CD14-positive monocyte (primary cell): ENCODE data around the gene MYO1E. TPM values are rescaled to one million over a fixed set of nuclear protein-coding genes. Genes with fewer than 3 reads are reported as not detected.

Experiments
- DNase-seq, 3 donors: peaks; one replicate each; pipeline ENCODE4 v3.0.0-alpha.2; 2011 to 2022
- H2AFZ ChIP-seq: 2 replicates; pipeline ENCODE4 v1.6.0; 2012; ENCODE audit warnings: mild to moderate bottlenecking, low read depth, low read length, inconsistent platforms; ENCODE audit not compliant: insufficient read depth, poor library complexity, severe bottlenecking
- H3K27ac ChIP-seq, 2 donors: 1 replicate in 1 of 2; 2 replicates in 1 of 2; pipeline ENCODE4 v1.5.1; 2012 to 2013; ENCODE audit warnings: low read length in 2 of 2, control low read depth in 1 of 2, inconsistent platforms in 1 of 2, low read depth in 1 of 2, mild to moderate bottlenecking in 1 of 2
- H3K27me3 ChIP-seq, 2 donors: one replicate each; pipeline versions ENCODE4 v1.6.0 to v1.6.1; 2011 to 2013; ENCODE audit warnings: low read length in 2 of 2; ENCODE audit not compliant: control insufficient read depth in 2 of 2, insufficient read depth in 2 of 2
- H3K36me3 ChIP-seq, 2 donors: replicated peaks in 1 of 2; 1 replicate in 1 of 2; 2 replicates in 1 of 2; pipeline versions ENCODE4 v1.5.1 to v1.6.1; 2012 to 2013; ENCODE audit warnings: low read length in 2 of 2, control low read depth in 1 of 2, inconsistent platforms in 1 of 2, mild to moderate bottlenecking in 1 of 2; ENCODE audit not compliant: insufficient read depth in 2 of 2, control insufficient read depth in 1 of 2
- H3K4me1 ChIP-seq, 2 donors: 1 replicate in 1 of 2; 2 replicates in 1 of 2; pipeline versions ENCODE4 v1.5.1 to v1.6.1; 2012 to 2013; ENCODE audit warnings: low read length in 2 of 2, control low read depth in 1 of 2, inconsistent platforms in 1 of 2, mild to moderate bottlenecking in 1 of 2, moderate library complexity in 1 of 2; ENCODE audit not compliant: insufficient read depth in 2 of 2, control insufficient read depth in 1 of 2
- H3K4me2 ChIP-seq: replicated peaks from 2 replicates; pipeline ENCODE3; 2012; ENCODE audit warnings: low read length, moderate library complexity, mild to moderate bottlenecking; ENCODE audit not compliant: poor library complexity, severe bottlenecking; ENCODE audit errors: extremely low read depth
- H3K4me3 ChIP-seq, 3 experiments: fragments of 200-600 bp in 1 of 3; sonication (generic) in 1 of 3; replicated peaks in 1 of 3; 1 replicate in 2 of 3; 2 replicates in 1 of 3; pipeline ENCODE4 v1.5.1; 2011 to 2013; ENCODE audit warnings: low read length in 3 of 3, mild to moderate bottlenecking in 3 of 3, control low read depth in 2 of 3, low read depth in 2 of 3, inconsistent platforms in 1 of 3, moderate library complexity in 1 of 3
- H3K79me2 ChIP-seq: 2 replicates; pipeline ENCODE4 v1.6.0; 2012; ENCODE audit warnings: mild to moderate bottlenecking, control low read depth, inconsistent platforms, low read length, moderate library complexity; ENCODE audit not compliant: insufficient read depth
- H3K9ac ChIP-seq: 2 replicates; pipeline ENCODE4 v1.6.0; 2017; ENCODE audit warnings: low read length, mild to moderate bottlenecking; ENCODE audit not compliant: insufficient read depth, poor library complexity, severe bottlenecking
- H3K9me3 ChIP-seq, 2 donors: replicated peaks in 1 of 2; 1 replicate in 1 of 2; 2 replicates in 1 of 2; pipeline versions ENCODE4 v1.5.1 to v1.6.1; 2012 to 2013; ENCODE audit warnings: low read length in 2 of 2, control low read depth in 1 of 2; ENCODE audit not compliant: control insufficient read depth in 1 of 2, insufficient read depth in 1 of 2
- H4K20me1 ChIP-seq: 2 replicates; pipeline ENCODE4 v1.6.0; 2012; ENCODE audit warnings: mild to moderate bottlenecking, low read length, control low read depth, moderate library complexity; ENCODE audit not compliant: insufficient read depth
- H3K27ac Mint-ChIP-seq, 7 donors: one replicate each; pipeline ENCODE4 v1.8.0; 2020; ENCODE audit warnings: mild to moderate bottlenecking in 7 of 7, mixed read lengths in 7 of 7, moderate library complexity in 6 of 7, inconsistent platforms in 2 of 7
- H3K27me3 Mint-ChIP-seq, 3 donors: one replicate each; pipeline ENCODE4 v1.8.0; 2021 to 2022; ENCODE audit warnings: low read depth in 3 of 3, mild to moderate bottlenecking in 3 of 3, mixed read lengths in 3 of 3, moderate library complexity in 3 of 3, inconsistent platforms in 1 of 3
- H3K36me3 Mint-ChIP-seq, 2 donors: one replicate each; pipeline ENCODE4 v1.8.0; 2020; ENCODE audit warnings: mixed read lengths in 2 of 2, inconsistent platforms in 1 of 2, mild to moderate bottlenecking in 1 of 2
- H3K4me1 Mint-ChIP-seq: one replicate; pipeline ENCODE4 v1.8.0; 2020; ENCODE audit warnings: mild to moderate bottlenecking, mixed read lengths
- H3K4me3 Mint-ChIP-seq, 2 donors: one replicate each; pipeline ENCODE4 v1.8.0; 2020; ENCODE audit warnings: mild to moderate bottlenecking in 2 of 2, mixed read lengths in 2 of 2, moderate library complexity in 1 of 2
- H3K9me3 Mint-ChIP-seq, 7 donors: one replicate each; pipeline ENCODE4 v1.8.0; 2020 to 2022; ENCODE audit warnings: mixed read lengths in 7 of 7, mild to moderate bottlenecking in 6 of 7, moderate library complexity in 6 of 7, inconsistent platforms in 2 of 7
- CTCF ChIP-seq: fragments of 200-600 bp; IDR thresholded peaks from one replicate; pipeline ENCODE4 v1.8.0; 2022; ENCODE audit warnings: antibody characterized with exemption, mild to moderate bottlenecking
- WGBS: methylation state at CpG from one replicate; pipeline ENCODE4 v1.1.5; 2013; ENCODE audit warnings: missing lambda C conversion rate; ENCODE audit not compliant: insufficient coverage; 5-methylcytosine and 5-hydroxymethylcytosine counted together
- intact Hi-C, 2 donors: fragments of 100-400 bp; cut with micrococcal nuclease; formaldehyde crosslinking; loops; one replicate each; pipeline versions ENCODE4 v1.15.0 to v1.15.1; 2023
- polyA plus RNA-seq, 3 donors: library from polyadenylated mRNA; depleted of rRNA in 1 of 3; unstranded in 2 of 3; stranded (reverse) in 1 of 3; fragments of 300-500 nt in 2 of 3; fragments of >200 nt in 1 of 3; fragmentation: Illumina TruSeq in 2 of 3; gene quantifications; 1 replicate in 2 of 3; 2 replicates in 1 of 3; pipeline ENCODE4 v1.2.3, GENCODE V29; 2012 to 2021

Gene MYO1E
- polyA plus RNA-seq, 3 donors, result 5.5 to 16.2 (median 6.2) TPM

- H3K4me1 ChIP-seq, result no peaks in the 10 kb centered on the region
- Mint-ChIP-seq H3K4me1 (no peaks in the 10 kb centered on the region), H3K4me3 (no peak overlapping the region), H3K9me3 (no peaks in the 10 kb centered on the region), H3K27ac (no peak overlapping the region), H3K27me3 (no peaks in the 10 kb centered on the region), H3K36me3 (peaks cover 12 to 29% of the 10 kb centered on the region in 2 donors)
- H4K20me1 ChIP-seq, result no peaks in the 10 kb centered on the region
- no peak overlapping the region for H3K4me2 ChIP-seq
- no peaks in the 10 kb centered on the region for H3K79me2 ChIP-seq
- H3K4me3 ChIP-seq, result no peak overlapping the region
- no peak overlapping the region for H2AFZ ChIP-seq
- 50% methylated on average over 2 of the region's 4 CpGs for WGBS
- intact Hi-C loops, result no loop called here
- no peak for DNase-seq
- H3K9ac ChIP-seq, result no peak overlapping the region
- H3K27ac ChIP-seq, result no peak overlapping the region
- peaks cover 5 to 8% of the 10 kb centered on the region in 2 donors for H3K36me3 ChIP-seq
- H3K27me3 ChIP-seq, result no peaks in the 10 kb centered on the region
- no peak for TF ChIP-seq CTCF
- H3K9me3 ChIP-seq, result no peaks in the 10 kb centered on the region
Measured at GRCh38 chr15:59258317-59258716, 114.4 kb downstream of the MYO1E start.

- Mint-ChIP-seq H3K27ac (no peak overlapping the region), H3K27me3 (no peaks in the 10 kb centered on the region), H3K9me3 (no peaks in the 10 kb centered on the region), H3K4me3 (no peak overlapping the region), H3K4me1 (no peaks in the 10 kb centered on the region), H3K36me3 (peaks cover 10 to 37% of the 10 kb centered on the region in 2 donors)
- Histone ChIP-seq H3K36me3 (peaks cover 5 to 8% of the 10 kb centered on the region in 2 donors), H3K9me3 (no peaks in the 10 kb centered on the region), H3K27me3 (no peaks in the 10 kb centered on the region), H4K20me1 (no peaks in the 10 kb centered on the region), H2AFZ (no peak overlapping the region), H3K9ac (no peak overlapping the region), H3K27ac (no peak overlapping the region), H3K4me1 (no peaks in the 10 kb centered on the region), H3K4me3 (no peak overlapping the region), H3K79me2 (no peaks in the 10 kb centered on the region), H3K4me2 (no peak overlapping the region)
- intact Hi-C loops, result no loop called here
- DNase-seq, result no peak
- TF ChIP-seq CTCF, result no peak
- WGBS, result no CpG with 5 or more reads among the region's 4 CpGs
Measured at GRCh38 chr15:59257140-59257539, 115.5 kb downstream of the MYO1E start.
